ENCODE measurements around the gene MEGF6. TPM values are rescaled to one million over a fixed set of nuclear protein-coding genes. Genes with fewer than 3 reads are reported as not detected.

The MEGF6 gene
- total RNA-seq, 1 experiment from 2014 or later, result 32.4 TPM

DNA sequence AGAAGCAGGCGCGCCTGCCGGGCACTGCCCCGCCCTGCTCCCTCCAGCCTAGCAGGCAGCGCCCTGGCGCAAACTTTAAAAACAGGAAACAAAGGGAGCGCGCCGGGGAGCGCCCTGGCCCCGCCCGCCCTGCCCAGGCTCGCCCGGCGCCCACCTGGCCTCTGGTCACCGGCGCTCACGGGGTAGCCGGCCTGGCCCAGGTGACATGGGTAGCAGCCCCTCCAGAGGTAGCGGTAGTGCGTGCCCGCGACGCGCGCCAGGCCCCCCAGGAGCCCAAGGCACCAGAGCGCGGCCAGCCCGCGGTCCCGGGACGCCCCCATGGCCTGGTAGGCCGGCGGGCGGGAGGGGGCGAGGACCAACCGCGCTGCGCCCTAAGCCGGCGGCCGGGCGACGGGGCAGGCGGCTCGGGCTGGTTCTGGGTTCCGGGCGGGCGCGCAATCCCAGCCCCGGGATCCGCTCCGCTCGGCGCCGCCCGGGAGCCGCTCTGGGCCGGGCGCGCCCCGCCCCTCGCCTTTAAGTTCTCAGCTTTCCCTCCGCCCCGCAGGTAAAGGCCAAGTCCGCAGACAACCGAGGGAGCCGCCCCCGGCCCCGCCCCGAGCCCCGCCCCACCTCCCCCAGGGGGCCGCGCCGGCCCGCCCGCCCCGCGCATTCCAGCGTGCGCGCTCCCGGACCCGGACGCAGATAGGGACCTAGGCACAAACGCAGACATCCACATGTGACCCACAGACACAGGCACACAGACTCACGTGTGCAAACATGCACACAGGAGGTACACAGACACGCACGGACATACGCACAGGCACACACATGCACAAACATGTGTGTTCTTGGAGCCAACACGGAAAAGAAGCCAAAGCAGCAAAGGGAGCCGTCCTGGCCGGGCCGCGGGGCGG is 80.1 kb downstream of the MEGF6 start:
- Mint-ChIP-seq H3K4me1 (ENCODE audit: low read depth, unreplicated experiment) (no peaks in the 10 kb centered on the region), H3K36me3 (ENCODE audit: insufficient read depth, unreplicated experiment) (peaks cover 5% of the 10 kb centered on the region), H3K27me3 (ENCODE audit: unreplicated experiment) (no peaks in the 10 kb centered on the region), H3K4me3 (ENCODE audit: low read depth, unreplicated experiment) (peak overlapping the region; percentile 70), H3K9me3 (ENCODE audit: low read depth, unreplicated experiment) (no peaks in the 10 kb centered on the region), H3K27ac (ENCODE audit: unreplicated experiment) (no peak overlapping the region)
- BruUV-seq (replicated peaks), result no TSS peak
- intact Hi-C loops (cut with micrococcal nuclease; ENCODE audit: unreplicated experiment), result no loop called here
- TF ChIP-seq, protein P1, sequence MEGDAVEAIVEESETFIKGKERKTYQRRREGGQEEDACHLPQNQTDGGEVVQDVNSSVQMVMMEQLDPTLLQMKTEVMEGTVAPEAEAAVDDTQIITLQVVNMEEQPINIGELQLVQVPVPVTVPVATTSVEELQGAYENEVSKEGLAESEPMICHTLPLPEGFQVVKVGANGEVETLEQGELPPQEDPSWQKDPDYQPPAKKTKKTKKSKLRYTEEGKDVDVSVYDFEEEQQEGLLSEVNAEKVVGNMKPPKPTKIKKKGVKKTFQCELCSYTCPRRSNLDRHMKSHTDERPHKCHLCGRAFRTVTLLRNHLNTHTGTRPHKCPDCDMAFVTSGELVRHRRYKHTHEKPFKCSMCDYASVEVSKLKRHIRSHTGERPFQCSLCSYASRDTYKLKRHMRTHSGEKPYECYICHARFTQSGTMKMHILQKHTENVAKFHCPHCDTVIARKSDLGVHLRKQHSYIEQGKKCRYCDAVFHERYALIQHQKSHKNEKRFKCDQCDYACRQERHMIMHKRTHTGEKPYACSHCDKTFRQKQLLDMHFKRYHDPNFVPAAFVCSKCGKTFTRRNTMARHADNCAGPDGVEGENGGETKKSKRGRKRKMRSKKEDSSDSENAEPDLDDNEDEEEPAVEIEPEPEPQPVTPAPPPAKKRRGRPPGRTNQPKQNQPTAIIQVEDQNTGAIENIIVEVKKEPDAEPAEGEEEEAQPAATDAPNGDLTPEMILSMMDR (IDR thresholded peaks at IDR 0.05; ENCODE audit: unreplicated experiment), result no peak
- DNase-seq, result peak; percentile 76
- CTCF ChIA-PET, result interaction anchor here (0.6 kb wide), 1 partner anchor 12 kb away, joined by 3 read pairs; no protein-coding TSS in a partner anchor

DNA sequence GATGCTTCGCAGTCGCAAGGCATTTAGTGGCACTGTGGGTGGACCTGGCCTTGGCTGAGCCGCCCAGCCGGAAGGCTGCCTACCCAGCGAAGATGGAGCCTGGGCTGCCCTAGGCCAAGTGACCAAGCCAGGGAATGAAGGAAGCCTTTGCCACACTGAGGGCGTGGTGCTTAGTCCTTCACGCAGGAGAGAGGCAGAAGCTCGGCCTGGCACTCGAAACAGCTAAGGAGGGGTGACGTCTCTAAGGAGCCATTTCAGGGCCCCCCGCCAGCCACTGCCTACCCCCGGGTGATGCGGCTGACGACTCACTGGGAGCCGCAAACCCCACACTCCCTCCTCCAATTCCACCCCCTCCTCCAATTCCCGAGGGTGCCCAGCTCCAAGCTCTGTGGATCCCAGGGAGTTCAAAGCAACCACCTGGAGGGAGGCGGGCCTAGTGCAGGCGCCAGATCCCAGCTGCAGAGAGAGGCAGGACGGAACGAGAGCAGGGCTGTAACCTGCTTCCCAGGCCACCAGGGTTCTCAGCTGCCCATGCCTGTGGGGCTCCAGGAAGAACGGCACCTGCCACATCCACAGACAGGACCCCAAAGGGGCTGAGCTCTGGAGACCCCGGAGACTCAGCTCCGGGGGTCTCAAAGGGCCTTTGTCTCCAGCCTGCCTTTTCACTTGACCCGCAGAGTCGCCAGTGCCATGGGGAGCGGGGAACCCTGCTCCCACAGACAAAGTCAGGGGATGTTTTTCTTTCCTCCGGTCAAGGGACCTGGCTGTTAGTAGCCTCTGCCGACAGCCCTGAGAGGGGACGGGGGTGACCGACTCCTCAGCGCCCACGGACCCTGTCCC is 81.0 kb downstream of the MEGF6 start:
- H3K27ac Mint-ChIP-seq (ENCODE audit: unreplicated experiment), result no peak overlapping the region

DNA sequence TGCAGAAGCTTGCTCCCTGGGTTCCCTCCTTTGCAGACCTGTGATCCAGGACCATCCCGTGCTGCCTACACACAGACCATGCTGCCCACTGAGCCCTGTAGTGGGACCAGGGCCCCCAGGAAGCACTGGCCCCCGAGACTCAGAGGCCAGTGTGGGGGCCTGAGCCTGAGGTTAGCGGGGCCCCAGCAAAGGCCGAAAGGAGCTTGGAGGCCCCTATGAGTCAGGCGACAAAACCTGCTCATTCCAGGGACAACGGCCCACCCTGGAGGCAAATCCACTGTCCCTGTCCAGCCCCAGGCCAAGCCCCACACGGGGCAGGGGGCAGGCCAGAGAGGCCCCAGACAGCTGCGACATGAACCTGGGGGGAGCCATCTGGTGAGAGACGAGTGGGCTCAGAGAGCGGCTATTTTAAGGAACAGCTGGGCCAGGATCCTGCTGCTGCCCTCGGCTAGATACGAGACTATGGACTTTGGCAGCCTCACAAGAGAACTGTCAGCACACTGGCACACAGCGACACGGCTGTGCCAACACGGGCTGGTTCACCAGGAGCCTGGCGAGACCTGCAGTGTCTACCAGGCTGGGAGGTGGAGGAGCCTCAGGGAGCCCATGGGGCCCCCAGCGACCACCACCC is 82.1 kb downstream of the MEGF6 start:
- DNase-seq, result no peak
- no peak overlapping the region for H3K27ac Mint-ChIP-seq (ENCODE audit: unreplicated experiment)
- no peaks in the 10 kb centered on the region for H3K4me1 Mint-ChIP-seq (ENCODE audit: low read depth, unreplicated experiment)
- peak overlapping the region; percentile 70 for H3K4me3 Mint-ChIP-seq (ENCODE audit: low read depth, unreplicated experiment)
- no peaks in the 10 kb centered on the region for H3K27me3 Mint-ChIP-seq (ENCODE audit: unreplicated experiment)
- H3K36me3 Mint-ChIP-seq (ENCODE audit: insufficient read depth, unreplicated experiment), result peaks cover 5% of the 10 kb centered on the region
- TF ChIP-seq, protein P1 (IDR thresholded peaks at IDR 0.05; ENCODE audit: unreplicated experiment), result no peak
- intact Hi-C loops (cut with micrococcal nuclease; ENCODE audit: unreplicated experiment), result no loop called here
- no TSS peak for BruUV-seq (replicated peaks)
- CTCF ChIA-PET, result no interaction called here
- H3K9me3 Mint-ChIP-seq (ENCODE audit: low read depth, unreplicated experiment), result no peaks in the 10 kb centered on the region

More for the DNA sequence above, 81.0 kb downstream of the MEGF6 start:
- intact Hi-C loops (cut with micrococcal nuclease; ENCODE audit: unreplicated experiment), result no loop called here
- CTCF ChIA-PET, result no interaction called here
- peak; percentile 22 for DNase-seq
- H3K27me3 Mint-ChIP-seq (ENCODE audit: unreplicated experiment), result no peaks in the 10 kb centered on the region
- peak overlapping the region; percentile 70 for H3K4me3 Mint-ChIP-seq (ENCODE audit: low read depth, unreplicated experiment)
- TF ChIP-seq, protein P1 (IDR thresholded peaks at IDR 0.05; ENCODE audit: unreplicated experiment), result no peak
- BruUV-seq (replicated peaks), result no TSS peak
- no peaks in the 10 kb centered on the region for H3K4me1 Mint-ChIP-seq (ENCODE audit: low read depth, unreplicated experiment)
- peaks cover 5% of the 10 kb centered on the region for H3K36me3 Mint-ChIP-seq (ENCODE audit: insufficient read depth, unreplicated experiment)
- H3K9me3 Mint-ChIP-seq (ENCODE audit: low read depth, unreplicated experiment), result no peaks in the 10 kb centered on the region

DNA sequence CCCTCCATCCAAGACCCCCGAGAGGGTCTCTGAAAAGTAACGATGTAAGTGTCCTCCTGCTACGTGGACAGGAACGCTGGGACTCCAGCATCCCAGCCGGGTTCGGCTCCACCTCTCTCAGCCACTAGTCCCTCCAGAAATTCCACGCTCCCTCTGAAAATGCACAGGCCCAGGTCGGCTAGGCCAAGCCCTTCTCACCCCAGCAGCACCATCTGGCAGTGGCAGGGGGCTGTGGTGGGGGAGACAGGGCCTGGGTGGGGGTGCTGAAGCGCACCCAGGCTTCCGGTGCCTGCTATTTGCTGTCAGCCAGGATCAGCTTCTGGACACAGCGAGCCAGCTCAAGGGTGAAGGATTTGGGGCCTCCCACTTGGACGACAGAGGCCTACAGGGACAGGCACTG is 83.5 kb downstream of the MEGF6 start:
- no peaks in the 10 kb centered on the region for H3K4me1 Mint-ChIP-seq (ENCODE audit: low read depth, unreplicated experiment)
- DNase-seq, result no peak
- H3K4me3 Mint-ChIP-seq (ENCODE audit: low read depth, unreplicated experiment), result no peak overlapping the region
- TF ChIP-seq, protein P1 (IDR thresholded peaks at IDR 0.05; ENCODE audit: unreplicated experiment), result no peak
- intact Hi-C loops (cut with micrococcal nuclease; ENCODE audit: unreplicated experiment), result no loop called here
- no peaks in the 10 kb centered on the region for H3K27me3 Mint-ChIP-seq (ENCODE audit: unreplicated experiment)
- no TSS peak for BruUV-seq (replicated peaks)
- CTCF ChIA-PET, result no interaction called here
- H3K9me3 Mint-ChIP-seq (ENCODE audit: low read depth, unreplicated experiment), result no peaks in the 10 kb centered on the region
- no peak overlapping the region for H3K27ac Mint-ChIP-seq (ENCODE audit: unreplicated experiment)
- peaks cover 5% of the 10 kb centered on the region for H3K36me3 Mint-ChIP-seq (ENCODE audit: insufficient read depth, unreplicated experiment)

All from Calu3 (cell line).